WERI-Rb-1 (cell line): ENCODE data around the gene SELENOO.

ENCODE experiments used
- DNase-seq: peaks from one replicate; pipeline ENCODE4 v3.0.0-alpha.2; 2020
- H3K27ac ChIP-seq: fragments of 250-450 bp; sonication (Bioruptor Pico); 2 replicates; pipeline ENCODE4 v1.5.1; 2020; ENCODE audit warnings: mild to moderate bottlenecking, moderate library complexity
- H3K27me3 ChIP-seq: fragments of 250-450 bp; sonication (Bioruptor Pico); 2 replicates; pipeline ENCODE4 v1.5.1; 2021; ENCODE audit warnings: mild to moderate bottlenecking, low read depth, moderate library complexity; ENCODE audit not compliant: insufficient read depth, severe bottlenecking
- H3K36me3 ChIP-seq: fragments of 250-450 bp; sonication (Bioruptor Pico); 2 replicates; pipeline ENCODE4 v1.5.1; 2020; ENCODE audit warnings: mild to moderate bottlenecking, moderate library complexity
- H3K4me3 ChIP-seq: 2 replicates; pipeline ENCODE4 v1.5.1; 2011; ENCODE audit warnings: low read depth, mild to moderate bottlenecking, control low read depth, low read length
- H3K9me3 ChIP-seq: fragments of 250-450 bp; sonication (Bioruptor Pico); 2 replicates; pipeline ENCODE4 v1.5.1; 2021; ENCODE audit warnings: mild to moderate bottlenecking, moderate library complexity; ENCODE audit not compliant: severe bottlenecking
- CTCF ChIP-seq: IDR thresholded peaks from 2 replicates; pipeline ENCODE4 v1.5.1; 2011; ENCODE audit warnings: low read depth, mild to moderate bottlenecking, control low read depth, inconsistent platforms, low read length

The SELENOO gene

GRCh38 chr22:50238755-50239154, 37.9 kb downstream of the SELENOO start:
- no peak for TF ChIP-seq CTCF
- no peak for DNase-seq
- Histone ChIP-seq H3K9me3 (no peaks in the 10 kb centered on the region), H3K36me3 (peaks cover 30% of the 10 kb centered on the region), H3K4me3 (no peak overlapping the region), H3K27ac (no peak overlapping the region), H3K27me3 (no peaks in the 10 kb centered on the region)

- Histone ChIP-seq H3K4me3 (no peak overlapping the region), H3K27ac (no peak overlapping the region), H3K9me3 (no peaks in the 10 kb centered on the region), H3K36me3 (peaks cover 45% of the 10 kb centered on the region), H3K27me3 (no peaks in the 10 kb centered on the region)
- DNase-seq, result no peak
- no peak for TF ChIP-seq CTCF
Measured at GRCh38 chr22:50242406-50242949, 41.7 kb downstream of the SELENOO start.

GRCh38 chr22:50243685-50244419, 43.0 kb downstream of the SELENOO start:
- H3K36me3 ChIP-seq, result peaks cover 55% of the 10 kb centered on the region
- peak overlapping the region; percentile 87 for H3K27ac ChIP-seq
- H3K27me3 ChIP-seq, result no peaks in the 10 kb centered on the region
- TF ChIP-seq CTCF, result no peak
- H3K4me3 ChIP-seq, result peak overlapping the region; percentile 97
- DNase-seq, result no peak
- no peaks in the 10 kb centered on the region for H3K9me3 ChIP-seq

- 0 out of 2 replicates have a peak, but pooled peaks have one; percentile 23 for TF ChIP-seq CTCF
- Histone ChIP-seq H3K36me3 (peaks cover 47% of the 10 kb centered on the region), H3K27ac (peak within 1 kb of the TSS; percentile 87), H3K4me3 (peak within 1 kb of the TSS; percentile 97), H3K27me3 (no peaks in the 10 kb centered on the region), H3K9me3 (no peaks in the 10 kb centered on the region)
- DNase-seq, result peak; percentile 89
Measured at GRCh38 chr22:50244420-50245213, 43.8 kb downstream of the SELENOO start, which contains the start of gene TUBGCP6. Gene TUBGCP6, minus strand, starts transcription at chr22:50245023. Its CDS starts 564 bp downstream, at chr22:50244459.

- H3K4me3 ChIP-seq, result peak overlapping the region; percentile 97
- H3K36me3 ChIP-seq, result peaks cover 39% of the 10 kb centered on the region
- H3K9me3 ChIP-seq, result no peaks in the 10 kb centered on the region
- H3K27ac ChIP-seq, result peak overlapping the region; percentile 87
- no peak for DNase-seq
- H3K27me3 ChIP-seq, result no peaks in the 10 kb centered on the region
- no peak for TF ChIP-seq CTCF
Measured at GRCh38 chr22:50245214-50246072, 44.6 kb downstream of the SELENOO start.
